ENCODE results near the gene ARRDC1. TPM values are rescaled to one million over a fixed set of nuclear protein-coding genes. Genes with fewer than 3 reads are reported as not detected.
"Not testable (repeated sequence)": the region's sequence is repeated elsewhere in the genome, so short reads cannot be mapped to it uniquely, and the experiment has no call there.

Gene ARRDC1
- total RNA-seq, 1 donor from 2014 or later: 43.1 TPM

- no peak for DNase-seq
These were observed 8.4 kb downstream of the ARRDC1 start for GRCh38 chr9:137613738-137614523.

DNA sequence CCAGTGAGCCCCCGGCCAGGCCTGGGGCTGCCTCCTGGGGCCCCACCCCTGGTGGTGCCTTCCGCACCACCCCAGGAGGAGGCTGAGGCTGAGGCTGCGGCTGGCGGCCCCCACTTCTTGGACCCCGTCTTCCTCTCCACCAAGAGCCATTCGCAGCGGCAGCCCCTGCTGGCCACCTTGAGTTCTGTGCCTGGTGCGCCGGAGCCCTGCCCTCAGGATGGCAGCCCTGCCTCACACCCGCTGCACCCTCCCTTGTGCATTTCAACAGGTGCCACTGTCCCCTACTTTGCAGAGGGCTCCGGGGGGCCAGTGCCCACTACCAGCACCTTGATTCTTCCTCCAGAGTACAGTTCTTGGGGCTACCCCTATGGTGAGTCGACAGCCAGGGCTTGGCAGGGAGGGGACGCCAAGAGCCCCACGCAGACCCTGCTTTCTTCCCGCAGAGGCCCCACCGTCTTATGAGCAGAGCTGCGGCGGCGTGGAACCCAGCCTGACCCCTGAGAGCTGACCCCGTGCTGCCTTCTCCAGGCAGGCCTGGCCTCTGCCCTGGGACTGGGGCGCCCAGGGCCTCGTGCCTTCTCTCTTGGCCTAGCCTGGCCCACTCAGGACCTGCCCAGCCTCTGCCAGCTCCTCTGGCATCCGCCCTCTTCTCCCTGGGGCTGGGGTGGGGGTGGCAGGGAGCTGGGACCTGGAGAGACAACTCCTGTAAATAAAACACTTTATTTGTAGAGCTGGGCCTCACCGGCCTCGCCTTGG, 9.3 kb downstream of the ARRDC1 start:
- no peak for DNase-seq

DNA sequence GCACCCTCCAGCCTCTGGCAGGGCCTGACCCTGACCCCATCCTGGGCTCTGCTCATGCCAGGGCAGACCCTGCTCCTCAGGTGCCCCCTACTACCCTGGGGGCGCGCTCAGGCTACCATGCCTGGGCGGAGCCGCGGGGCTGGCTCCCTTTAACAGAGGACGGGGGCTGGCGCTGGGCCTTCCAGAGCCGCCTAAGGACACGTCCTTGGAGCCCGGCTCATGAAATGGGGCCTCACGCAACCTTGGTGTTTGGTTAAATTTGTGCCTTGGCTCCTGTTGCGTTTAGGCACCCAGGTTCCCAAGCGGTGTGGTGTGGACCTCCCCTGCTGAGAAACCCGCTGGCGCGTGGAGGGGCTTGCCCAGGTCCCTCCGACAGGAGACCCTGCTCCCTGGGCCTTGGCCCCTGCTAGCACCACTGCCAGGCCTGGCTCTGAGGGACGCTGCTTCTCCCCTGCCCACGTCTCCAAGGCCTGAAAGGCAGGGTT, 9.9 kb downstream of the ARRDC1 start:
- no peak for DNase-seq

DNA sequence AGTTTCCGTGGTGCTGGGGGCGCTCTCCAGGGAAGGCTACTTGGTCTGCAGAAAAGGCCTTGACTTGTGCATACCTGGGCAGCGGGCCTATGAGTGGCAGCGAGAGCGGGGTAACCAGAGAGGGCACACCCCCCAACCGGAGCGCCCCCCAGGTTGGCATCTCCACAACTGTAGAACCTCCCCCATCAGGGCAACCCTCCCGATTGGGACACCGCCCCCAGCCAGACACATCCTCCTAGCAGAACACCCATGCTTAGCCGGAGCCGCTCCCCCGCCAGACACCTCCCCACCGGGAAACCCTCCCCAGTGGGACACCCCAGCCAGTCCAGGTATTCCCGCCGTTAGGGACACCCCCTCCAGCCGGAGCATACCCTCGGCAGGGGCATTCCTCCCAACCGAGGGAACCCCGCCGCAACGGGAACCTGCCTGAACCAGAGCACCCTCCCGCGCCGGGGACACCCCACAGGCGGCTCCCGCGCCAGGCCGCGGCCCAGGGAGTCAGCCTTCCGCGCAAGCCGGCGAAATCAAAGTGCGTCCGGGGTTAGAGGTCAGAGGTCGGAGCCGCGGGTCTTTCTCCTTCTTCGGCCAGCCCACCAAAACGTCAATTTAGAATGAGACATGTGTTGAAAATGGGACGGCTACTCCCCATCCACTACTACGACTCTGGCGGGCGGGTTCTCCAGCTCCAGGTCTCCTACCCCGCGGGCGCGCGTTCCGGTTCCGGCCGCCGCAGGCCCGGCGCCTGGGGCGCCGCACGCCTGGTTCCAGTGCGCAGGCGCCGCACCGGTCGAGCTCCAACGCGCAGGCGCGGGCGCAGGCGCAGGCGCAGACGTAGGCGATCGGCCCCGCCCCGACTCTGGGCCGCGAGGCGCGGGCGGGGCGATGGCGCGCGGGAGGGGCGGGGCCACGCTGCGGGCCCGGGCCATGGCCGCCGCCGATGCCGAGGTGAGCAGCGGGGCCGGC, 12.9 kb downstream of the ARRDC1 start, which contains the start of gene EHMT1:
Gene EHMT1 (plus strand): TSS at position 901 of the 963 bp plus-strand sequence. CDS start 24 bp downstream, at position 925.
- DNase-seq: peak; percentile 90

GRCh38 chr9:137619240-137620047, 14.0 kb downstream of the ARRDC1 start:
- DNase-seq: peak; percentile 62

GRCh38 chr9:137620048-137620405, 14.5 kb downstream of the ARRDC1 start:
- no peak for DNase-seq

GRCh38 chr9:137620581-137620980, 15.1 kb downstream of the ARRDC1 start:
- DNase-seq: no peak

- DNase-seq: peak; percentile 34
These were observed 15.8 kb downstream of the ARRDC1 start for GRCh38 chr9:137621131-137621757.

DNA sequence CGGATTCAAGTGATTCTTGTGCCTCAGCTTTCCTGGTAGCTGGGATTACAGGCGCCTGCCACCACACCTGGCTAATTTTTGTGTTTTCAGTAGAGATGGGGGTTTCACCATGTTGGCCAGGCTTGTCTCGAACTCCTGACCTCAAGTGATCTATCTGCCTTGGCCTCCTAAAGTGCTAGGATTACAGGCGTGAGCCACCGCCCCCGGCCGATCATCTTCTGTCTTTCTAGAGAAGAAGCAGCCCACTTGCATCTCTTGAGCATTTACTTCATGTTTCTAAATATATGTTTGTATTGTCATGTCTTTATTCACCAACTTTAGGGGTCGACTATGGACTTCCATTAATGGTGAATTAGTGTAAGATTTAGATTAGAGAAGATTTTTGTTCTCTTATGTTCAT, 16.7 kb downstream of the ARRDC1 start:
- not testable (repeated sequence) for DNase-seq

- DNase-seq: no peak
These were observed 21.0 kb downstream of the ARRDC1 start for GRCh38 chr9:137626464-137626863.

DNA sequence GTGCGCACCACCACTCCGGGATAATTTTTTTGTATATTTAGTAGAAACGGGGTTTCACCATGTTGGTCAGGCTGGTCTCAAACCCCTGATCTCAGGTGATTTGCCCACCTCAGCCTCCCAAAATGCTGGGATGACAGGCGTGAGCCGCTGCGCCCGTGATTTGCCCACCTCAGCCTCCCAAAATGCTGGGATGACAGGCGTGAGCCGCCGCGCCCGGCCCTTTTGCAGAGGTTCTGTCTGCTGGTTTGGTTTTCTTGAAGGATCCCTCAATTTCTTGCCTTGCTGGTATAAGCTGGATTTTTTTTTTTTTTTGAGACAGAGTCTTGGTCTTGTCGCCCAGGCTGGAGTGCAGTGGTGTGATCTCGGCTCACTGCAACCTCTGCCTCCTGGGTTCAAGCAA, 21.9 kb downstream of the ARRDC1 start:
- not testable (repeated sequence) for DNase-seq

GRCh38 chr9:137630126-137630525, 24.6 kb downstream of the ARRDC1 start:
- no peak for DNase-seq

DNA sequence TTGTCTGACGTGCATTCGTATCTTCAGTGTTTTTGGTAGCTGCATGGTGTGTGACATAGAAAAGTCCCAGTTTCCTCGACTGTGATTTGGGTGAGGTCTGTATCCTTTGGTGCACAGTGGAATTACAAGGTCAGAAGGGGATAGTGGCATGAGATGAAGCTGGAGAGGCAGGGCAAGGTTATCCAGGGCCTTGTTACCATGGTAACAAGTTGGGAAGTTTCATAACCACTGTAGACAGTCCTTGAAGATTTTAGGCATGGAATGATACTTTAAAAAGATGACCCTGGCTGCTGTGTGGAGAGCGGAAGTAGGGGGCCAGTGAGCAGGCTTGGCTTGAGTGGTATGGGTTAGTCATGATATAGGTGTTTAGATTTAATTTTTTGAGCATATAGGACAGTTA, 25.2 kb downstream of the ARRDC1 start:
- peak; percentile 27 for DNase-seq

DNA sequence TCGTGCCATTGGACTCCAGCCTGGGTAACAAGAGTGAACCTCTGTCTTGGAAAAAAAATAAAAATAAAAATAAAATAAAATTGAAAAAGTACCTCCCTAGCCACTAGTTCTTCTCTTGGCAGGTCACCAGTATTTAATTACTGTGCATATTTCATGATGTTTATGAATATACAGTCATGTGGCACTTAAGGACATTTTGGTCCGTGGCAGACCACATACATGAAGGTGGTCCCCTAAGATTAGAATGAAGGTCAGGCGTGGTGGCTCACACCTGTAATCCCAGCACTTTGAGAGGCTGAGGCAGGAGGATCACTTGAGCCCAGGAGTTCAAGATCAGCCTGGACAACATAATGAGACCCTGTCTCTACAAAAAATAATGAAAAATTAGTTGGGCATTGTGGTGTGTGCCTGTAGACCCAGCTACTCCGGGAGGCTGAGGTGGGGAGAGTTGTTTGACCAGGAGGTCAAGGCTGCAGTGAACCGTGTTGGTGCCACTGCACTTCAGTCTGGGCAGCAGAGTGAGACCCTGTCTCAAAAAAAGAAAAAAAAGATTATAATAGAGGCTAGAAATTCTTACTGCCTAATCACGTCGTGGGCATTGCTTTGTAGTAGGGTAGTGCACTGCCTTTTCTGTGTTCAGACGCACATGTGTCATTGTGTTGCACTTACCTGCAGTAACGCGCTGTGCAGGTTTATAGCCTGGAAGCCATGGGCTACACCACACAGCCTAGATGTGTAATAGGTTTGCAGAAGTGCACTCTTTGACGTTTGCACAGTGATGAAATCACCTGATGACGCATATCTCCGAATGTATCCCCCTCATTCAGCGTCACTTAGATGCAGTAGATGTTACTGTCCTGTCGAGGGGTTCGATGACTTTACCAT, 26.1 kb downstream of the ARRDC1 start:
- DNase-seq: no peak

DNA sequence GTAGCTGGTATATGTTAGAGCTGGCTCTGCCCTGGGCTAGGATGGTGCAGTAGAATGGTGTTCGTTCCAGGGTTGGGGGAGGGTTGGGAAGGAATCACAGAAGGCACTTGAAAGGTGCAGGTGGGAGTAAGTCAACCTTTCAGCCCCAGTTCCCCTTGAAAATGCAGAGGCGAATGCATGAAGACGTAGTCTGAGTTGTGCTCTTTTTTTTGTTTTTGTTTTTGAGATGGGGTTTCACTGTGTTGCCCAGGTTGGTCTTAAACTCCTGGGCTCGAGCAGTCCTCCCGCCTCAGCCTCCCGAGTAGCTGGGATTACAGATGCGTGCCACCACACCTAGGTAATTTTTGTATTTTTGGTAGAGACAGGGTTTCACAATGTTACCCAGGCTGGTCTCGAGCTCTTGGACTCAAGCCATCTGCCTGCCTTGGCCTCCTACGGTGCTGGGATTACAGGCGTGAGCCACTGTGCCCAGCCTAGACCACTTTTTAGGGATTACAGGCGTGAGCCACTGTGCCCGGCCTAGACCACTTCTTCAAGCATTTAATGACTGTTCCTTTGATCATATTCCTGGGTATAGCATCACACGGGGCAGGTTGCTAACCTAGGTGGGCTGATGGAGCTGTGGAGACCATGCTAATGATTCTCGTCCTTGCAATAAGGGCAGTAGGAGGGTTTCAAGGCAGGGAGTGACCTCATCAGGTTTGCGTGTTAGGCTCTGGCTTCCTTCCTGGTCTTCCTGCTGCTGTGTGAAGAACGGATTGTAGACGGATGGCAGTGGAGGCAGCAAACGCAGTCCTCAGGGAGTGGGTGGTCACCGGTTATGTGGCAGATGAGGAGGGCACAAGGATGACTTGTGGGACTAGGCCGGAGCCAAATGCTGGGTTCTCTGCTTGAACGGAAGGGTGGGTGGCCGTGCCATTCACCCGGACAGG, 27.0 kb downstream of the ARRDC1 start:
- DNase-seq: peak; percentile 83

DNA sequence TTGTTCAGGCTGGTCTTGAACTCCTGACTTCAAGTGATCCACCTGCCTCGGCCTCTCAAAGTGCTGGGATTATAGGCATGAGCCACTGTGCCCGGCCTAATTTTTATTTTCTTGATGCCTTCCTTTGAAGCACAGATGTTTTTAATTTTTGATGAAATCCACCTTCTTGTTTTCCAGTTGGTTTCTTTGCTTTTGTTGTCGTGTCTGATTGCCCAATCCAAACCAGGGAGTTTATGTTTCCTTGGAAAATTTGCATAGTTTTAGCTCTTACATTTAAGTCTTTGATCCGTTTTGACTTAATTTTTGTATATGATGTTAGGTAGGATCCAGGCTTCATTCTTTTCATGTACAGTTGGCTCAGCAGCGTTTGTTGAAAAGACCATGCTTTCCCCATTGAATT, 28.5 kb downstream of the ARRDC1 start:
- no peak for DNase-seq

- no peak for DNase-seq
These were observed 33.2 kb downstream of the ARRDC1 start for GRCh38 chr9:137638680-137639079.

GRCh38 chr9:137639303-137640051, 34.0 kb downstream of the ARRDC1 start:
- no peak for DNase-seq
